IPS-18a (cell line): ENCODE measurements around the gene ZNF205.
"Not testable (repeated sequence)": the region's sequence is repeated elsewhere in the genome, so short reads cannot be mapped to it uniquely, and the experiment has no call there.

Experiments
- H3K27ac ChIP-seq: one replicate; pipeline ENCODE4 v1.5.1; 2013; ENCODE audit warnings: low read length
- H3K27me3 ChIP-seq: one replicate; pipeline ENCODE4 v1.6.1; 2013; ENCODE audit warnings: mild to moderate bottlenecking, low read length; ENCODE audit not compliant: control insufficient read depth, insufficient read depth
- H3K36me3 ChIP-seq: one replicate; pipeline ENCODE4 v1.6.1; 2013; ENCODE audit warnings: low read depth, low read length; ENCODE audit not compliant: control insufficient read depth
- H3K4me1 ChIP-seq: one replicate; pipeline ENCODE4 v1.6.1; 2013; ENCODE audit warnings: low read depth, low read length; ENCODE audit not compliant: control insufficient read depth
- H3K4me3 ChIP-seq: one replicate; pipeline ENCODE4 v1.5.1; 2013; ENCODE audit warnings: low read length
- H3K9ac ChIP-seq: one replicate; pipeline ENCODE4 v1.6.1; 2013; ENCODE audit warnings: mild to moderate bottlenecking, low read length, moderate library complexity
- H3K9me3 ChIP-seq: one replicate; pipeline ENCODE4 v1.6.1; 2013; ENCODE audit warnings: low read depth, low read length; ENCODE audit not compliant: control insufficient read depth

ZNF205 gene

DNA sequence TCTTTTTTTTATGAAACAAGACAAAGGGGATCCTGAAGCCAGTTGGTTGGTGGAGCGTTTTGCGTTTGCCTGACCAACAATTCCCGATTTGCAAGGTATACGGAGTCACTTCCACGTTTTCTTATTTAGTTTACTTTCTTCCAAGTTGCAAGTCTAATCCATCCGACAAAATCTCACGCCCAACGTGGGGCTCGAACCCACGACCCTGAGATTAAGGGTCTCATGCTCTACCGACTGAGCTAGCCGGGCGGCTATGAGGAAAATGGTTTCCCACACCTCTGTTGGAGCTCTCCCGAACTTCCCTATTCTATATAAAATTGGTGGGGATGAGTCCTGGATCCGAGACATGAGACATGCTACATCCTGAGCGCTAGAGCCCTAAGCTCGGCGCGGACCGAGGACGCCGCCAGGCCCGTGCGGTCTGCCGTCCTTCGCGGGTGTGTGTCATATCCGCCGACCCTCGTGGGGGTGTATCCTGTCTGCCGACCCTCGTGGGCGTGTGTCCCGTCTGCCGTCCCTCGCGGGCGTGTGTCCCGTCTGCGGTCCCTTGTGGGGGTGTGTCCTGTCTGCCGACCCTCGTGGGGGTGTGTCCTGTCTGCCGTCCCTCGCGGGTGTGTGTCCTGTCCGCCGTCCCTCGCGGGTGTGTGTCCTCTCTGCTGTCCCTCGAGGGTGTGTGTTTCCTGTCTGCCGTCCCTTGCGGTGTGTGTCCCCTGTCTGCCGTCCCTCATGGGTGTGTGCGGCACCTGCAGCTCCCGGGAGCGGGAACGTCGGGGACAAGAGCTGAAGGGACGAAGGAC, 45.0 kb downstream of the ZNF205 start:
- H3K9ac ChIP-seq = no peak overlapping the region
- H3K4me1 ChIP-seq = peaks cover 4% of the 10 kb centered on the region
- H3K27me3 ChIP-seq = peaks cover 12% of the 10 kb centered on the region
- no peaks in the 10 kb centered on the region for H3K36me3 ChIP-seq
- H3K4me3 ChIP-seq = peak overlapping the region; percentile 85
- H3K9me3 ChIP-seq = no peaks in the 10 kb centered on the region
- H3K27ac ChIP-seq = no peak overlapping the region

DNA sequence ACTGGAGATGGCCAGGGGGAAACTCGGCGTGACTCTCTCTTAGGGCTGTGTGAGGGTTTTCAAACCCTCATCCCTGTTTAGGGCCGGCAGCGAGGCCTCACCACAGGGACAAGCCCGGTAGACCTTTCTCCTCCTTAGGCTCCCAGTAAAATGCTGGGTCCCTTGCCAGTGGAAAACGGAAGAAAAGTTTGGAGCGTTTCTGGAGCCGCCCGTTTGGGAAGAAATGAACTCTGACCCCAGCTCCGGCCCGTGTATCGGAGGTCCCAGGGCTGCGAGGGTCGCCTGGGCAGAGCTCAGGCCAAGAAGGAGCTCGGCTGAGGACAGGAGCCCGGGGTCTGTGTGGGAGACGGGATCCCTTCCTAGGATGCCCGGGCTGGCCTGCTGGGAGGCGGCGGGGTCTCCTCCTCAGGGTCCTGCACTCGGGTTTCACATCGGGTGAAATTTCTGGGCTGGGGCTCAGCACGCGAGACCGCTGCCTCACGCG, 45.7 kb downstream of the ZNF205 start:
- Histone ChIP-seq H3K27ac (no peak overlapping the region), H3K27me3 (peaks cover 12% of the 10 kb centered on the region)

DNA sequence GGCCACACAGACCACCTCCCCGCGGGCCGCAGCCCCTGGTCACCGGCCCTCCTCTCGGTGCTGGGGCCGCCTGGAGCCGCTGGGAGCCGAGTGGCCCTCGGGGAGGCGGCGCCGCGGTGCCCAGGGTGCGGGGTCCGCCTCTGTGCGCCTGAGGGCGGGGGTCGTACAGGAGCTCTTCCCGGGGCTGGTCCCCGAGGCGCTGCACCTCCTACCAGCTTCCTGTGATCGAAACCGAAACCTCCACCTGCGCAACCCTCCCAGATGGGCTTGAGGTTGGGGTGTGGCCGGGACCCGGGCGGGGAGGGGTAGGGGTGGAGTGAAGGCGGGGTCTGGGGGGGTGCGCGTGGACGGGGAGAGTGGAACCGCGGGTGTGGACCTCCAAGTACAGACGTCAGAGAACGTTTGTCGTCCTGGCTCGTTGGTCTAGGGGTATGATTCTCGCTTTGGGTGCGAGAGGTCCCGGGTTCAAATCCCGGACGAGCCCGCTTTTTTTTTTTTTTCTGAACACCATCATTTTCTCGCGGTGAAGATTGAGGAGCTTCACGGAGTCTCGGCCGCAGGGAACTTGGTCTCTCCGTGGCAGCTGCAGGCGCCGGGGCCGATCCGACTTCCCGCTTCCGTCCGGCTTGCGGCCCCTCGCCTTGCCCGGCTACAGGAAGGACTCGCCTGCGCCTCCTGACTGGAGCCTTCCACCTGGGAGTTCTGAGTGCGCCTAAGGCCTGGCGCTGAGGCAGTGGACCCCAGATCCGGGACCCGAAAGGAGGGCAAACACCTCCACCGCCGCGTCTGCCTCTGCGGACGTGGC, 46.3 kb downstream of the ZNF205 start:
- Histone ChIP-seq H3K36me3 (no peaks in the 10 kb centered on the region), H3K4me3 (peak overlapping the region; percentile 85), H3K27me3 (peaks cover 12% of the 10 kb centered on the region), H3K4me1 (peaks cover 4% of the 10 kb centered on the region), H3K9me3 (no peaks in the 10 kb centered on the region), H3K9ac (peak overlapping the region; percentile 60), H3K27ac (no peak overlapping the region)

More for the DNA sequence above, 45.7 kb downstream of the ZNF205 start:
- H3K9me3 ChIP-seq = no peaks in the 10 kb centered on the region
- no peaks in the 10 kb centered on the region for H3K36me3 ChIP-seq
- H3K9ac ChIP-seq = peak overlapping the region; percentile 45
- H3K4me3 ChIP-seq = peak overlapping the region; percentile 85
- H3K4me1 ChIP-seq = peaks cover 4% of the 10 kb centered on the region

DNA sequence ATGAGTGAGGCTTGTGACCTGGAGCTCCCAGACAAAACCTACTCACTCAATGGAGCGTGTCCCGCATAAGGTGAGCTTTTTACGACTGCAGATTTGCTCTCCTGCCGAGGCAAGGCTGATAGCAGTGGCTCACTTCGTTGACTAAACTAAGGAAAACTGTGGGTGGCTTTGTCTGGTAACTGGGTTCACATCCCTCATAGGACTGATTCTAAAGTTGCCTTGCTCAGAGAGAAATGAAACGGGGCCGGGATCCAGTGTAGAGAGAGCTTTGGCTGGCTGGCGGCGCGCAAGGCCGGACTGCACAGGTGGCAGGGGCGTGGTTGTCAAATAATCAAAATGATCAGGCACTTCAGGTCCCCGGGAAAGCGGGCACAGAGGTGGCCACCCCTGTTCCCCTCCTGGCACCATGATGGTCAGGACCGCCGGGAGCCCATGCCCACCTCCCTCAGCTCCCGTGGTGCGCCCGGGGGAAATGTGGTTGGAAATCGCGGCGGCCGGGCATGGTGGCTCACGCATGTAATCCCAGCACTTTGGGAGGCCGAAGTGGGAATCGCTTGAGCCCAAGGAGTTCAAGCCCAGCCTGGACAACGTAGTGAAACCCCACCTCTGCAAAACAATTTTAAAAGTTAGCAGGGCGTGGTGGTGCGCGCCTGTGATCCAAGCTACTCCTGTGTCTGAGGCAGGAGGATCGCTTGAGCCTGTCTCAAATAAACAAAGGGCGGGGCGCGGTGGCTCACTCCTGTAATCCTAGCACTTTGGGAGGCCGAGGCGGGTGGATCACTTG, 49.0 kb downstream of the ZNF205 start:
- no peaks in the 10 kb centered on the region for H3K9me3 ChIP-seq
- no peak overlapping the region for H3K27ac ChIP-seq
- peaks cover 4% of the 10 kb centered on the region for H3K4me1 ChIP-seq
- H3K27me3 ChIP-seq = peaks cover 12% of the 10 kb centered on the region
- no peak overlapping the region for H3K9ac ChIP-seq
- H3K36me3 ChIP-seq = no peaks in the 10 kb centered on the region
- H3K4me3 ChIP-seq = no peak overlapping the region

DNA sequence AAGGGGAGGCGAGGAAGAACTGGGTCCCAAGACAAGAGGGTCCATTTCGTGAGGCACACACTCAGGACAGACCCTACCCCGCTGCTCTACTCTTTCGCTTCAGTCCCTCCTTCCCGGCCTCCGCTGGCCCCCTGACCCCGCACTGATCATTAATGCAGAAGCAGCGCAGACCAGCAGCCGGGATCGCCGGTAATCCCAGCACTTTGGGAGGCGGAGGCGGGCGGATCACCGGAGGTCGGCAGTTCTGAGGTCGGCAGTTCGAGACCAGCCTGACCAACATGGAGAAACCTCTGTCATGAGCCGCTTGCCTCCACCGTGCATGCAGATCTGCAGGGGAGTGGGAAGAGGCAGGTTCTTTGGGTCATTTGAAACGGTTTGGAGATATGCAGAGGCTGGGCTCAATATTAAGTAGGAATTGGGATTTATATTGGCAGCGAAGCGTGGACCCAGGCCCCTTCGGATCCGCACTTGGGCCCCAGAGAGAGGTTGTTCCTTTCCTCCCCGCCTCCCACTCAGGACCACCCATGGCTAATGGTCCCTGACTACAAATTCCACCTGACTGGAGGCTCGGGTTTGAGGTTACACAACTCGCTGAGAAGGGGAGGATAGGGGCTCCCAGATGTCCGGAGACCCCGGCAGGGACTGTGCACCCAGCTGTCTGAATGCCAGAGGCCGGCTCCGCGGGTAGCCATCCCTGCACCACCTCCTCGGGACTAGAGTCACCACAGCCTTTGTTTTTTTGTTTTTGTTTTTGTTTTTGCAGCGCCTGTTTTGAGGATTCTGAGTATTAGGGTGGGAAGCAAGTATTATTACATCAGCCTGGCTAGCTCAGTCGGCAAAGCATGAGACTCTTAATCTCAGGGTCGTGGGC, 52.0 kb downstream of the ZNF205 start:
- Histone ChIP-seq H3K27ac (no peak overlapping the region), H3K4me3 (no peak overlapping the region), H3K9me3 (no peaks in the 10 kb centered on the region), H3K9ac (no peak overlapping the region), H3K27me3 (peaks cover 13% of the 10 kb centered on the region), H3K36me3 (no peaks in the 10 kb centered on the region), H3K4me1 (no peaks in the 10 kb centered on the region)

DNA sequence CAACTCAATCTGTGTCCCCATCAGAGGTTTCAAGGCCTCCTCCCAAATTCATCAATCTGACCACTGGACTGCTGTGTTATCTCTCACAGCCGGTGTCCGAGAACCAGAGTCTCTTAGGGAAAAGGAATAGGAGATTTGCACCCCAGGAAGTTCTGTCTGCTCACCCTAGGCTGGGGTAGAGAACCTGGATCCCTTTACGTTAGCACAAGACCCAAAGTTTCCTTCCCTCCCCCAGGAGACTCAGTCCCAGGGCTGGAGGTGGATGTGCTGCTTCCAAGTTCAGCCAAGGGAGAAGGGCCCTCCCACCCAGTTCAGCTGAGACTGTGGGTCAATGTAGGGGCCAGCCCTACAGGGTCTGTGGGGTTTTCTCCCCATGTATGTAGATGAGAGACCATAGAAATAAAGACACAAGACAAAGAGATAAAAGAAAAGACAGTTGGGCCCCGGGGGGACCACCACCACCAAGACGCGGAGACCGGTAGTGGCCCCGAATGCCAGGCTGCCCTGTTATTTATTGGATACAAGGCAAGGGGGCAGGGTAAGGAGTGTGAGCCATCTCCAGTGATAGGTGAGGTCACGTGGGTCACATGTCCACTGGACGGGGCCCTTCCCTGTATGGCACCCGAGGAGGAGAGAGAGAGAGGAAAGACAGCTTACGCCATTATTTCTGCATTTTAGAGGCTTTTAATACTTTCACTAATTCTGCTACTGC, 52.9 kb downstream of the ZNF205 start:
- Histone ChIP-seq H3K4me1 (no peaks in the 10 kb centered on the region), H3K27ac (no peak overlapping the region), H3K36me3 (no peaks in the 10 kb centered on the region), H3K9me3 (no peaks in the 10 kb centered on the region), H3K27me3 (peaks cover 22% of the 10 kb centered on the region), H3K9ac (no peak overlapping the region), H3K4me3 (no peak overlapping the region)

DNA sequence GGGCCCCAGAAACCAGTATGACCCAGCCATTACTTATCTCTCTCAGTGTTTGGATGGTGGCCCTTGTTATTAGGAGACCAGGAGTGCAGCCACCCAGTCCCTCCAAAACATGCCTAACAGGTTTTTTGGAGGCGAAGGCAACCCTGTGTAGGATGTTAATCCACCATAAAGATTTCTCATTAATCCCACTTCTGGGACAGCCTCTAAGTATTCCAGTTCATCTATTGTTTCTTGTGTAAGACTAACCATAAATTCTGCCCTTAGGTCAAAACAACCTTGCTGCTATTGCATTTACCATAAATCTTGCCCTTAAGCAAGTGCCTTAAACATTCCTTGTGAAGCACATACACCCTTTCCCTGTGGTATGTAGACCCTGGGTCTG, 54.1 kb downstream of the ZNF205 start:
- Histone ChIP-seq H3K4me1 (no peaks in the 10 kb centered on the region), H3K27me3 (peaks cover 34% of the 10 kb centered on the region), H3K4me3 (no peak overlapping the region), H3K9me3 (no peaks in the 10 kb centered on the region), H3K9ac (no peak overlapping the region), H3K27ac (no peak overlapping the region), H3K36me3 (no peaks in the 10 kb centered on the region)

DNA sequence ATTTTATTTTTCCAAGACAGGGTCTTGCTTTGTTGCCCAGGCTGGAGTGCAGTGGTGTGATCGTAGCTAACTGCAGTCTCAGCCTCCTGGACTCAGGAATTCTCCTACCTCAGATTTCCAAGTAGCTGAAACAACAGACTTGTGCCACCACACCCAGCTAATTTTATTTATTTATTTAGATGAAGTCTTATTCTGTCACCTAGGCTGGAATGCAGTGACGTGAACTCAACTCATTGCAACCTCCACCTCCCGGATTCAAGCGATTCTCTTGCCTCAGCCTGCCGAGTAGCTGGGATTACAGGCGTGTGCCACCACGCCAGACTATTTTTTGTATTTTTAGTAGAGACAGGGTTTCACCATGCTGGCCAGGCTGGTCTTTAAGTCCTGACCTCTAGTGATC, 56.3 kb downstream of the ZNF205 start:
- not testable (repeated sequence) for H3K27ac ChIP-seq, H3K9me3 ChIP-seq, H3K4me3 ChIP-seq, H3K36me3 ChIP-seq, H3K4me1 ChIP-seq, H3K9ac ChIP-seq
- H3K27me3 ChIP-seq = peaks cover 47% of the 10 kb centered on the region
